Measurements from ENCODE around the gene DNAJC27. TPM values are rescaled to one million over a fixed set of nuclear protein-coding genes. Genes with fewer than 3 reads are reported as not detected.

DNAJC27 gene
- total and polyA plus RNA-seq, 4 experiments from 2014 or later = 3.1 to 14.2 (median 8.5) TPM

DNA sequence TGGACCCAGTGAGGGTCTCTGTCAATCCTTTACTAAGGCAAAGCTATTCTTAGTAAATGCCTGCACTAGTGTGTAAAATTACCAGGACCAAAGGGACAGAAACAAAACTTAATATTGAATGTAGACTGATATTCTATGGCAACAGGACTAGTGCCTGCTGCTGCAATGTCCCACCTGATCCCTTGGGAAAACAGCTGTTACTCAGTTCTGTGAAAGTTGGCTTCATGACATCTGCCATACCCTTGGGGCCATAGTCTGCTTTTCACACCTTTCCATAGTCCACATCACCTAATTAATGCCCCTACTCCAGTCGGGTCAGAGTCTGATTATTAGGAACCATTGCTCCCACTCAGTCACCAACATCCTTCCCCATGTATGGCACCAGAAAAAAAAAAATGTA, 14.5 kb downstream of the DNAJC27 start:
- H3K27me3 Mint-ChIP-seq = no peaks in the 10 kb centered on the region
- no peak overlapping the region for H3K27ac ChIP-seq (ENCODE audit: low read depth, low read length)
- no peak overlapping the region for H3K4me3 Mint-ChIP-seq
- CTCF ChIA-PET (ENCODE audit: partially characterized antibody) = interaction anchor here (1.2 to 1.7 kb wide), 2 partner anchors 18 to 129 kb away, joined by 3 to 5 read pairs; no protein-coding TSS in a partner anchor
- H3K36me3 ChIP-seq (ENCODE audit: insufficient read depth, low read length) = peaks cover 43% of the 10 kb centered on the region
- peak overlapping the region in 1 of 7 donors; percentile 42 for H3K27ac Mint-ChIP-seq
- peaks cover 0 to 19% (median 12%) of the 10 kb centered on the region in 8 donors for H3K9me3 Mint-ChIP-seq
- intact Hi-C loops (cut with micrococcal nuclease) = no loop called here
- H3K36me3 Mint-ChIP-seq = peaks cover 90 to 92% of the 10 kb centered on the region in 2 donors
- no peak overlapping the region for H3K4me3 ChIP-seq (ENCODE audit: low read length in 2 of 2)
- no peaks in the 10 kb centered on the region for H3K4me1 ChIP-seq (ENCODE audit: insufficient read depth, low read length)
- H3K9me3 ChIP-seq (ENCODE audit: control insufficient read depth in 1 of 2, low read length in 2 of 2) = peaks cover 0 to 3% of the 10 kb centered on the region in 2 donors
- DNase-seq = no peak
- no peaks in the 10 kb centered on the region for H3K27me3 ChIP-seq (ENCODE audit: insufficient read depth, low read length)
- POLR2A ChIA-PET (ENCODE audit: partially characterized antibody) = interaction anchor here (0.7 kb wide), 1 partner anchor 13 kb away, joined by 3 read pairs; no protein-coding TSS in a partner anchor
- H3K4me1 Mint-ChIP-seq = peaks cover 6 to 10% (median 8%) of the 10 kb centered on the region in 4 donors

DNA sequence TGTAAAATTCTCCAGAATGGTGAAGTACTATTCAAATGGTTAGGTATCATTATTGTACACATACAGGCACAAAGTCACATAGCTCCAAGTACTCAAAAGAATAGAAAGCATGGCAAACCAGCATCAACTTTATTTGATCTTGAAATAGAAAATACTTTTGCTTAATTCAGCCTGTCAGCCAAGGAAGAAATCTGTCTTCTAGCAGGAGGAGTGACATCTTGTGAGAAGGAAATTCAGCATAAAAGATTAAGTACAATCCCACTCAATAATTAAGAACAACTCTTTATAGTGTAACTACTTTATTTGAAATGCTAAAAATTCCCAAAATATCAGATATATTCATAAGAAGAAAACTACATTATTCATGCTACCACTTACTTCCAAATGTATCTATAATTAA, 15.8 kb downstream of the DNAJC27 start:
- Histone ChIP-seq H3K36me3 (ENCODE audit: insufficient read depth, low read length) (peaks cover 48% of the 10 kb centered on the region), H3K9me3 (ENCODE audit: control insufficient read depth in 1 of 2, low read length in 2 of 2) (peaks cover 0 to 3% of the 10 kb centered on the region in 2 donors), H3K27ac (ENCODE audit: low read depth, low read length) (no peak overlapping the region), H3K27me3 (ENCODE audit: insufficient read depth, low read length) (no peaks in the 10 kb centered on the region), H3K4me3 (ENCODE audit: low read length in 2 of 2) (no peak overlapping the region), H3K4me1 (ENCODE audit: insufficient read depth, low read length) (no peaks in the 10 kb centered on the region)
- Mint-ChIP-seq H3K4me3 (no peak overlapping the region), H3K9me3 (peaks cover 0 to 19% (median 12%) of the 10 kb centered on the region in 8 donors), H3K36me3 (peaks cover 87 to 91% of the 10 kb centered on the region in 2 donors), H3K4me1 (peaks cover 4 to 9% (median 8%) of the 10 kb centered on the region in 4 donors), H3K27ac (no peak overlapping the region), H3K27me3 (no peaks in the 10 kb centered on the region)
- POLR2A ChIA-PET (ENCODE audit: partially characterized antibody) = no interaction called here
- DNase-seq = no peak
- intact Hi-C loops (cut with micrococcal nuclease) = no loop called here
- CTCF ChIA-PET (ENCODE audit: partially characterized antibody) = interaction anchor here (1.2 to 1.7 kb wide), 2 partner anchors 20 to 128 kb away, joined by 3 to 5 read pairs; no protein-coding TSS in a partner anchor

DNA sequence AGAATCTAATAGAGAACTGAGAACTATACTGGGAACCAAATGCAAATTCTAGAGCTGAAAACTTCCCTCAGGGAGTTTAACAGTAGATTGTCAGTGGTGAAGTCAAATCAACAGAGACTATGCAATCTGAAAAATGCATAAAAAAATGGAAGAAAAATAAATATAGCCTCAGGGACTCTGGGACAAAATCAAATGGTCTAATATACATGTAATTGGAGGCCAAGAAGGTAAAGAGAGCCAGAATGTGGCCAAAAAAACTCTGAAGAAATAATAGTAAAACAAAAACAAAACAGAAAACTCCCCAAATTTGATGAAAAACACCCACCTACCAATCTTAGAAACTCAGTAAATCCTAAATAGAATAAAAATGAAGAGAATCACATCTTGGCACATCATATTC, 16.5 kb downstream of the DNAJC27 start:
- no peaks in the 10 kb centered on the region for H3K27me3 Mint-ChIP-seq
- peaks cover 82 to 86% of the 10 kb centered on the region in 2 donors for H3K36me3 Mint-ChIP-seq
- no peak overlapping the region for H3K27ac Mint-ChIP-seq
- Histone ChIP-seq H3K36me3 (ENCODE audit: insufficient read depth, low read length) (peaks cover 48% of the 10 kb centered on the region), H3K4me3 (ENCODE audit: low read length in 2 of 2) (no peak overlapping the region), H3K27ac (ENCODE audit: low read depth, low read length) (no peak overlapping the region), H3K9me3 (ENCODE audit: control insufficient read depth in 1 of 2, low read length in 2 of 2) (peaks cover 0 to 3% of the 10 kb centered on the region in 2 donors), H3K4me1 (ENCODE audit: insufficient read depth, low read length) (no peaks in the 10 kb centered on the region), H3K27me3 (ENCODE audit: insufficient read depth, low read length) (no peaks in the 10 kb centered on the region)
- CTCF ChIA-PET (ENCODE audit: partially characterized antibody) = no interaction called here
- peaks cover 2 to 9% (median 5%) of the 10 kb centered on the region in 4 donors for H3K4me1 Mint-ChIP-seq
- intact Hi-C loops (cut with micrococcal nuclease) = no loop called here
- H3K4me3 Mint-ChIP-seq = no peak overlapping the region
- H3K9me3 Mint-ChIP-seq = peaks cover 0 to 19% (median 12%) of the 10 kb centered on the region in 8 donors
- no peak for DNase-seq
- POLR2A ChIA-PET (ENCODE audit: partially characterized antibody) = no interaction called here

DNA sequence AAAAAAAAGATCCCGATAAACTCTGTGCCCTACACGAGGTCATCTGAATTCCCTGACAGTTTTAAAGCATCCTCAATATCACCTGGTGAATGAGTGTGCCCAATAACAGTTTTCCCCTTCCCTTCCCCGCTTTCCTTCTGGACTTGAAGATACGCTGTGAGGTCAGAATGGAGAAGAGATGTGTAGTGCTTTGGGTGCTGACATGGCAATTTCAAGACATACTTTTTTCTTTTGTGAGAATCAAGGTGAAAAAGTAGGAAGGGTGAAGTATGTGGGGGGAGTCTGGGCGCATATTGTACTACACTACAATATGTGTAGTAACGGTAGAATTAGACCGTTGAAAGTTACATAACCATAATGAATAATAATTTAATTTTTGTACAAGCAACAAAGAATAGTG, 21.7 kb downstream of the DNAJC27 start:
- CTCF ChIA-PET (ENCODE audit: partially characterized antibody) = no interaction called here
- H3K4me3 Mint-ChIP-seq = no peak overlapping the region
- Histone ChIP-seq H3K4me3 (ENCODE audit: low read length in 2 of 2) (no peak overlapping the region), H3K36me3 (ENCODE audit: insufficient read depth, low read length) (peaks cover 27% of the 10 kb centered on the region), H3K27ac (ENCODE audit: low read depth, low read length) (no peak overlapping the region), H3K4me1 (ENCODE audit: insufficient read depth, low read length) (no peaks in the 10 kb centered on the region), H3K9me3 (ENCODE audit: control insufficient read depth in 1 of 2, low read length in 2 of 2) (no peaks in the 10 kb centered on the region), H3K27me3 (ENCODE audit: insufficient read depth, low read length) (no peaks in the 10 kb centered on the region)
- H3K27ac Mint-ChIP-seq = peak overlapping the region in 1 of 7 donors; percentile 23
- peaks cover 0 to 6% (median 3%) of the 10 kb centered on the region in 8 donors for H3K9me3 Mint-ChIP-seq
- intact Hi-C loops (cut with micrococcal nuclease) = no loop called here
- no peaks in the 10 kb centered on the region for H3K27me3 Mint-ChIP-seq
- POLR2A ChIA-PET (ENCODE audit: partially characterized antibody) = no interaction called here
- no peaks in the 10 kb centered on the region for H3K4me1 Mint-ChIP-seq
- peaks cover 46 to 62% of the 10 kb centered on the region in 2 donors for H3K36me3 Mint-ChIP-seq
- no peak for DNase-seq

DNA sequence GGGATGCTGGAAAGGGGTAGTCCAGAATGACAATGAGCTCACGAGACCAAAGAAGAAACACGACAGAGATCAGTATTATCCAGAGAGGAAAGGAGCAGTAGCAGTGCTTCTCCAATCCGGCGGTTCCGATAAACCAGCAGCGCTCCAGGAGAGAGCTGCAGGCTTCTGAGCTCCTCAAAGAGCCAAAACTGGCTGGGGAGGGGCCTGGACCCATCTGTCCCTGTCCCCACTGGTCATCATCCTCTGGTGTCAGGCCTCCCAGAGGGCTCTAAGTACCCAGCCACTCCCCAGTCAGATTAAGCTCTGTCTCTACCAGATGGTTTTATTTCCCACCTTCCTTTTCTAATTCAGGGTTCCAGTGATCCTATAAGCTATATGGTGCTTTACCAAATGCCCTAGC, 23.2 kb downstream of the DNAJC27 start:
- Mint-ChIP-seq H3K27me3 (no peaks in the 10 kb centered on the region), H3K9me3 (no peaks in the 10 kb centered on the region), H3K27ac (peak overlapping the region in 2 of 7 donors; percentile 43 to 62), H3K4me3 (no peak overlapping the region), H3K4me1 (no peaks in the 10 kb centered on the region), H3K36me3 (peaks cover 31 to 48% of the 10 kb centered on the region in 2 donors)
- intact Hi-C loops (cut with micrococcal nuclease) = no loop called here
- Histone ChIP-seq H3K4me1 (ENCODE audit: insufficient read depth, low read length) (no peaks in the 10 kb centered on the region), H3K4me3 (ENCODE audit: low read length in 2 of 2) (no peak overlapping the region), H3K27ac (ENCODE audit: low read depth, low read length) (no peak overlapping the region), H3K27me3 (ENCODE audit: insufficient read depth, low read length) (no peaks in the 10 kb centered on the region), H3K9me3 (ENCODE audit: control insufficient read depth in 1 of 2, low read length in 2 of 2) (no peaks in the 10 kb centered on the region), H3K36me3 (ENCODE audit: insufficient read depth, low read length) (peaks cover 18% of the 10 kb centered on the region)
- ChIA-PET CTCF (ENCODE audit: partially characterized antibody) (no interaction called here), POLR2A (ENCODE audit: partially characterized antibody) (no interaction called here)
- DNase-seq = no peak

DNA sequence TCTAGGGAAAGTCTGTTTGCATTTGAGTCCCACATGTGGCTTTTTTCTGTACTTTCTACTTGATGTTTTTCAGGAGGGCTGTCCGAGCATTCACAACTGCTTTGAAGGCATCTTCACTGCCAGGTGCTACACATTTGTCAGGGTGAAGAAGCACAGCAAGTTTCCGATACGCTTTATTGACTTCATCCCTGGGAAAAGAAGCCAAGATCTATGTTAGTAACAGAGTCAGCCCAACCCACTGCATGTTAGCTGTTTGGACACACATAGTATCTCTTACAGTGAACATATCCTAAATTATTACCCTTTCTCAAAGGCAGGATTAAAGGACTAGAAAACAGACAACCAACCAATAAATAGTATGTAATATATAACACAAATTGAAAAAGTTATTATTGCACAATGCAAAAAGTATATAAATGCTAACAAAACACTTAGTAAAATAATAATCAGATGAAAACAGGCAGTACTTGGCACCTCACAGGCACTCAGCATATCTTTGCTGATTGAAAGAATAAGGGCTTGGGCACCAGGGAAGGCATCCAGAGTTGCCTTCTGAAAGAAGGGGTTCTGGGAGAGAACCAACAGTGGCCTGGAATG, 24.1 kb downstream of the DNAJC27 start:
- H3K27ac Mint-ChIP-seq = peak overlapping the region in 2 of 7 donors; percentile 38 to 49
- POLR2A ChIA-PET (ENCODE audit: partially characterized antibody) = no interaction called here
- Histone ChIP-seq H3K36me3 (ENCODE audit: insufficient read depth, low read length) (peaks cover 17% of the 10 kb centered on the region), H3K9me3 (ENCODE audit: control insufficient read depth in 1 of 2, low read length in 2 of 2) (no peaks in the 10 kb centered on the region), H3K27ac (ENCODE audit: low read depth, low read length) (no peak overlapping the region), H3K27me3 (ENCODE audit: insufficient read depth, low read length) (no peaks in the 10 kb centered on the region), H3K4me1 (ENCODE audit: insufficient read depth, low read length) (no peaks in the 10 kb centered on the region), H3K4me3 (ENCODE audit: low read length in 2 of 2) (no peak overlapping the region)
- CTCF ChIA-PET (ENCODE audit: partially characterized antibody) = no interaction called here
- no peaks in the 10 kb centered on the region for H3K4me1 Mint-ChIP-seq
- H3K27me3 Mint-ChIP-seq = no peaks in the 10 kb centered on the region
- intact Hi-C loops (cut with micrococcal nuclease) = no loop called here
- H3K9me3 Mint-ChIP-seq = no peaks in the 10 kb centered on the region
- H3K36me3 Mint-ChIP-seq = peaks cover 25 to 42% of the 10 kb centered on the region in 2 donors
- DNase-seq = no peak
- no peak overlapping the region for H3K4me3 Mint-ChIP-seq

DNA sequence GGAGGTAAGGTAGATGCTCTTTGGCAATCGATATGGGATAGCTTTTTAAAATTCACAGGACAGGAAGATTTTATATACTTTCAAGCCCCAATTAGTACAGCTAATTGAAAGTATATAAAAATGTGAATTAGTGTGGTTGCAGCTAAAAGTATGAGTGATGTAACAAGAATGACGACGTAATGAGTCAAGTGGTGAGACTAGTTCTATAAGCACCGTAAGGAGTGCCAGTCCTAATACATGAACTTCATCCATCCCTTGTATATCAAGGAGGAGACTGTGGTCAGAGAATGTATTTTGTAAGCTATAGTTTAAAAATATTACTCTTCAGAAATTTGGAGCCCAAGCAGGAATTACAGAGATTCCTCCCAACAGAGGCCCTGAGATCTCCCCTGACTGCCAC, 25.8 kb downstream of the DNAJC27 start:
- intact Hi-C loops (cut with micrococcal nuclease) = no loop called here
- H3K9me3 ChIP-seq (ENCODE audit: control insufficient read depth in 1 of 2, low read length in 2 of 2) = no peaks in the 10 kb centered on the region
- no peak for DNase-seq
- no peaks in the 10 kb centered on the region for H3K27me3 ChIP-seq (ENCODE audit: insufficient read depth, low read length)
- peak overlapping the region in 2 of 7 donors; percentile 4 to 52 for H3K27ac Mint-ChIP-seq
- H3K27ac ChIP-seq (ENCODE audit: low read depth, low read length) = no peak overlapping the region
- ChIA-PET CTCF (ENCODE audit: partially characterized antibody) (no interaction called here), POLR2A (ENCODE audit: partially characterized antibody) (interaction anchor here (2.4 kb wide), 1 partner anchor 19 kb away, joined by 5 read pairs; no protein-coding TSS in a partner anchor)
- H3K4me1 Mint-ChIP-seq = no peaks in the 10 kb centered on the region
- no peaks in the 10 kb centered on the region for H3K27me3 Mint-ChIP-seq
- no peak overlapping the region for H3K4me3 ChIP-seq (ENCODE audit: low read length in 2 of 2)
- peaks cover 13% of the 10 kb centered on the region for H3K36me3 ChIP-seq (ENCODE audit: insufficient read depth, low read length)
- H3K4me3 Mint-ChIP-seq = no peak overlapping the region
- H3K36me3 Mint-ChIP-seq = peaks cover 15 to 28% of the 10 kb centered on the region in 2 donors
- H3K4me1 ChIP-seq (ENCODE audit: insufficient read depth, low read length) = no peaks in the 10 kb centered on the region
- no peaks in the 10 kb centered on the region for H3K9me3 Mint-ChIP-seq

All from CD4-positive, alpha-beta memory T cell (primary cell).